ENCODE measurements around the gene ZSCAN21. TPM values are rescaled to one million over a fixed set of nuclear protein-coding genes. Genes with fewer than 3 reads are reported as not detected.

The ZSCAN21 gene
- total and polyA plus RNA-seq, 2 of the 4 experiments (the other 2 are of a cell fraction): 11.5 to 13.3 TPM

GRCh38 chr7:100064162-100064561, 14.6 kb downstream of the ZSCAN21 start:
- intact Hi-C loops (cut with micrococcal nuclease): no loop called here
- WGBS, 2 experiments (ENCODE audit: extremely low coverage in 2 of 2, insufficient read length in 1 of 2): 100% methylated on average over 1 of the region's 9 CpGs; no CpG with 5 or more reads in 1 of the 2 experiments
- no peak overlapping the region for H3K18ac ChIP-seq (ENCODE audit: low read depth, low read length)
- no peak overlapping the region for H2AK9ac ChIP-seq (replicated peaks; ENCODE audit: low read depth, low read length, poor library complexity)
- H2BK20ac ChIP-seq (ENCODE audit: low read depth, low read length): no peak overlapping the region
- no peak overlapping the region for H2BK120ac ChIP-seq (ENCODE audit: low read depth, low read length)
- H3K9me3 ChIP-seq (ENCODE audit: control insufficient read depth, insufficient read depth, low read length): peaks cover 9% of the 10 kb centered on the region
- H3K4ac ChIP-seq (ENCODE audit: low read depth, low read length): no peak overlapping the region
- no peak overlapping the region for H3K4me2 ChIP-seq (ENCODE audit: low read depth, low read length)
- no peak overlapping the region for H4K5ac ChIP-seq (ENCODE audit: low read depth, low read length)
- peaks cover 41% of the 10 kb centered on the region for H3K36me3 ChIP-seq (ENCODE audit: control insufficient read depth, insufficient read depth, low read length)
- no peak overlapping the region for H2BK5ac ChIP-seq (ENCODE audit: low read depth, low read length, poor library complexity, severe bottlenecking)
- CTCF ChIA-PET: interaction anchor here (1.8 kb wide), 1 partner anchor 11 kb away, joined by 5 read pairs; no protein-coding TSS in a partner anchor
- H4K91ac ChIP-seq (ENCODE audit: insufficient read depth, low read depth, low read length): no peak overlapping the region
- no peak for DNase-seq
- no peak overlapping the region for H3K9ac ChIP-seq (ENCODE audit: low read depth, low read length)
- no peak overlapping the region for H3K4me3 ChIP-seq (ENCODE audit: insufficient read depth, low read depth, low read length)
- H3K4me1 ChIP-seq (ENCODE audit: control insufficient read depth, insufficient read depth, low read length): peaks cover 2% of the 10 kb centered on the region; the same call in 1 of the 2 replicates
- no peaks in the 10 kb centered on the region for H3K27me3 ChIP-seq (ENCODE audit: control insufficient read depth, insufficient read depth, low read length)
- dilution Hi-C loops (cut with HindIII; ENCODE audit: low sequenced_read_pairs, unreplicated experiment): no loop called here
- 0 out of 2 replicates have a peak, but pooled peaks cover 3% of the 10 kb centered on the region for H3K9me1 ChIP-seq (ENCODE audit: insufficient read depth, low read length)
- no peak overlapping the region for H4K8ac ChIP-seq (ENCODE audit: low read depth in 2 of 2, low read length in 2 of 2)
- H3K27ac ChIP-seq (ENCODE audit: insufficient read depth, low read length): no peak overlapping the region
- H3K56ac ChIP-seq (ENCODE audit: extremely low read depth, insufficient read depth, low read length): no peak overlapping the region
- no peak overlapping the region for H3K14ac ChIP-seq (replicated peaks; ENCODE audit: low read depth, low read length)
- H2BK15ac ChIP-seq (ENCODE audit: low read depth, low read length): no peak overlapping the region
- in situ Hi-C loops (cut with MboI; ENCODE audit: low sequenced_read_pairs): no loop called here
- no peak overlapping the region for H3K23ac ChIP-seq (ENCODE audit: low read depth, low read length)
- no peak overlapping the region for H2AK5ac ChIP-seq (ENCODE audit: low read depth, low read length)
- no peak overlapping the region for H2AFZ ChIP-seq (replicated peaks; ENCODE audit: low read length, poor library complexity)
- TF ChIP-seq BHLHE40 (IDR thresholded peaks at IDR 0.05; ENCODE audit: low read depth, low read length) (no peak), FOS (IDR thresholded peaks at IDR 0.05; ENCODE audit: low read depth, low read length) (no peak), RAD21 (IDR thresholded peaks at IDR 0.05; ENCODE audit: low read length) (no peak), NFE2L2 (IDR thresholded peaks at IDR 0.05; ENCODE audit: low read depth, low read length) (no peak), MAFK (IDR thresholded peaks at IDR 0.05; ENCODE audit: low read depth, low read length) (no peak), CHD1 (IDR thresholded peaks at IDR 0.05; ENCODE audit: low read depth, low read length) (no peak), RFX5 (IDR thresholded peaks at IDR 0.05; ENCODE audit: low read depth, low read length) (no peak), RCOR1 (IDR thresholded peaks at IDR 0.05; ENCODE audit: insufficient replicate concordance, low read length) (no peak), SMC3 (IDR thresholded peaks at IDR 0.05; ENCODE audit: low read depth, low read length) (no peak), POLR2A (IDR thresholded peaks at IDR 0.05; ENCODE audit: low read depth, low read length) (no peak), MAZ (IDR thresholded peaks at IDR 0.05; ENCODE audit: borderline replicate concordance, low read depth, low read length) (no peak), CEBPB (IDR thresholded peaks at IDR 0.05; ENCODE audit: low read depth, low read length) (no peak), ELK1 (IDR thresholded peaks at IDR 0.05; ENCODE audit: borderline replicate concordance, low read depth, low read length) (no peak)
- TF ChIP-seq, protein P1, sequence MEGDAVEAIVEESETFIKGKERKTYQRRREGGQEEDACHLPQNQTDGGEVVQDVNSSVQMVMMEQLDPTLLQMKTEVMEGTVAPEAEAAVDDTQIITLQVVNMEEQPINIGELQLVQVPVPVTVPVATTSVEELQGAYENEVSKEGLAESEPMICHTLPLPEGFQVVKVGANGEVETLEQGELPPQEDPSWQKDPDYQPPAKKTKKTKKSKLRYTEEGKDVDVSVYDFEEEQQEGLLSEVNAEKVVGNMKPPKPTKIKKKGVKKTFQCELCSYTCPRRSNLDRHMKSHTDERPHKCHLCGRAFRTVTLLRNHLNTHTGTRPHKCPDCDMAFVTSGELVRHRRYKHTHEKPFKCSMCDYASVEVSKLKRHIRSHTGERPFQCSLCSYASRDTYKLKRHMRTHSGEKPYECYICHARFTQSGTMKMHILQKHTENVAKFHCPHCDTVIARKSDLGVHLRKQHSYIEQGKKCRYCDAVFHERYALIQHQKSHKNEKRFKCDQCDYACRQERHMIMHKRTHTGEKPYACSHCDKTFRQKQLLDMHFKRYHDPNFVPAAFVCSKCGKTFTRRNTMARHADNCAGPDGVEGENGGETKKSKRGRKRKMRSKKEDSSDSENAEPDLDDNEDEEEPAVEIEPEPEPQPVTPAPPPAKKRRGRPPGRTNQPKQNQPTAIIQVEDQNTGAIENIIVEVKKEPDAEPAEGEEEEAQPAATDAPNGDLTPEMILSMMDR (conservative IDR thresholded peaks at IDR 0.05; ENCODE audit: low read depth, low read length): no peak
- TF ChIP-seq, protein P2, sequence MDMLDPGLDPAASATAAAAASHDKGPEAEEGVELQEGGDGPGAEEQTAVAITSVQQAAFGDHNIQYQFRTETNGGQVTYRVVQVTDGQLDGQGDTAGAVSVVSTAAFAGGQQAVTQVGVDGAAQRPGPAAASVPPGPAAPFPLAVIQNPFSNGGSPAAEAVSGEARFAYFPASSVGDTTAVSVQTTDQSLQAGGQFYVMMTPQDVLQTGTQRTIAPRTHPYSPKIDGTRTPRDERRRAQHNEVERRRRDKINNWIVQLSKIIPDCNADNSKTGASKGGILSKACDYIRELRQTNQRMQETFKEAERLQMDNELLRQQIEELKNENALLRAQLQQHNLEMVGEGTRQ (IDR thresholded peaks at IDR 0.05; ENCODE audit: low read depth, low read length): no peak
- H3K79me1 ChIP-seq (ENCODE audit: low read depth in 1 of 2, low read length in 2 of 2): peaks cover 4 to 5% of the 10 kb centered on the region in 2 experiments; a peak in 2 of 4 replicates
- no peak for ATAC-seq (ENCODE audit: low read depth)
- BruUV-seq (replicated peaks): no TSS peak
- POLR2A ChIA-PET (ENCODE audit: unreplicated experiment): no interaction called here
- no peaks in the 10 kb centered on the region for H4K20me1 ChIP-seq (ENCODE audit: insufficient read depth, low read length)

Data from IMR-90 (cell line).